Nephron progenitor cell (in vitro differentiated cells): ENCODE measurements around the gene PROS1.
"Not testable (repeated sequence)": the region's sequence is repeated elsewhere in the genome, so short reads cannot be mapped to it uniquely, and the experiment has no call there.

Source experiments
- DNase-seq: peaks from one replicate; pipeline ENCODE4 v3.0.0; 2021
- H3K27ac Mint-ChIP-seq: 2 replicates; pipeline ENCODE4 v1.8.0; 2021; ENCODE audit warnings: mild to moderate bottlenecking, moderate library complexity, mixed read lengths
- H3K27me3 Mint-ChIP-seq: 2 replicates; pipeline ENCODE4 v1.8.0; 2021; ENCODE audit warnings: mild to moderate bottlenecking, low read depth, mixed read lengths; ENCODE audit not compliant: poor library complexity
- H3K36me3 Mint-ChIP-seq: 2 replicates; pipeline ENCODE4 v1.8.0; 2021; ENCODE audit warnings: low read depth, mixed read lengths
- H3K4me1 Mint-ChIP-seq: 2 replicates; pipeline ENCODE4 v1.8.0; 2021; ENCODE audit warnings: mixed read lengths
- H3K4me3 Mint-ChIP-seq: 2 replicates; pipeline ENCODE4 v1.8.0; 2021; ENCODE audit warnings: mild to moderate bottlenecking, moderate library complexity, mixed read lengths
- H3K9me3 Mint-ChIP-seq: 2 replicates; pipeline ENCODE4 v1.8.0; 2021; ENCODE audit warnings: mild to moderate bottlenecking, moderate library complexity, mixed read lengths
- CTCF ChIP-seq: fragments of 200-600 bp; sonication (generic); IDR thresholded peaks from 2 replicates; pipeline ENCODE4 v1.5.0; 2021; ENCODE audit warnings: antibody characterized with exemption

PROS1 gene

GRCh38 chr3:93867425-93867824 lies 106.3 kb downstream of the PROS1 start:
- Mint-ChIP-seq H3K27me3 (peaks cover 2% of the 10 kb centered on the region), H3K36me3 (no peaks in the 10 kb centered on the region), H3K4me3 (no peak overlapping the region), H3K9me3 (peaks cover 87% of the 10 kb centered on the region), H3K27ac (no peak overlapping the region), H3K4me1 (no peaks in the 10 kb centered on the region)
- TF ChIP-seq CTCF = no peak
- no peak for DNase-seq

GRCh38 chr3:93861017-93861416 lies 112.7 kb downstream of the PROS1 start:
- Mint-ChIP-seq H3K4me1 (no peaks in the 10 kb centered on the region), H3K27me3 (peaks cover 2% of the 10 kb centered on the region), H3K9me3 (peaks cover 82% of the 10 kb centered on the region), H3K36me3 (no peaks in the 10 kb centered on the region), H3K27ac (no peak overlapping the region), H3K4me3 (no peak overlapping the region)
- TF ChIP-seq CTCF = no peak
- DNase-seq = no peak

GRCh38 chr3:93855401-93855800 lies 118.3 kb downstream of the PROS1 start:
- H3K27ac Mint-ChIP-seq = no peak overlapping the region
- H3K4me3 Mint-ChIP-seq = no peak overlapping the region
- no peak for DNase-seq
- H3K27me3 Mint-ChIP-seq = no peaks in the 10 kb centered on the region
- TF ChIP-seq CTCF = no peak
- peaks cover 90% of the 10 kb centered on the region for H3K9me3 Mint-ChIP-seq
- no peaks in the 10 kb centered on the region for H3K4me1 Mint-ChIP-seq
- no peaks in the 10 kb centered on the region for H3K36me3 Mint-ChIP-seq

- H3K4me1 Mint-ChIP-seq, H3K27me3 Mint-ChIP-seq, DNase-seq, H3K4me3 Mint-ChIP-seq, H3K36me3 Mint-ChIP-seq, H3K27ac Mint-ChIP-seq: not testable (repeated sequence)
- H3K9me3 Mint-ChIP-seq = peaks cover 92% of the 10 kb centered on the region
Observed at GRCh38 chr3:93852228-93852627, 121.5 kb downstream of the PROS1 start.

- Mint-ChIP-seq H3K27ac (no peak overlapping the region), H3K9me3 (peaks cover 50% of the 10 kb centered on the region), H3K4me3 (no peak overlapping the region), H3K4me1 (no peaks in the 10 kb centered on the region), H3K27me3 (no peaks in the 10 kb centered on the region), H3K36me3 (no peaks in the 10 kb centered on the region)
- DNase-seq = no peak
- TF ChIP-seq CTCF = no peak
Observed at GRCh38 chr3:93843981-93844380, 129.7 kb downstream of the PROS1 start.

- not testable (repeated sequence) for H3K27ac Mint-ChIP-seq, H3K27me3 Mint-ChIP-seq, H3K36me3 Mint-ChIP-seq, H3K4me1 Mint-ChIP-seq, H3K4me3 Mint-ChIP-seq, DNase-seq
- H3K9me3 Mint-ChIP-seq = peaks cover 37% of the 10 kb centered on the region
Observed at GRCh38 chr3:93839193-93839592, 134.5 kb downstream of the PROS1 start.
